NCI-H345 treated with DMSO at 0.1 percent for 48 hours (cell line): ENCODE results near the gene CCDC18.
"Not testable (repeated sequence)": the region's sequence is repeated elsewhere in the genome, so short reads cannot be mapped to it uniquely, and the experiment has no call there.

Experiments
- DNase-seq: peaks from one replicate; lab custom pipeline; 2025; ENCODE audit not compliant: unreplicated experiment; lab: John Stamatoyannopoulos, UW

Gene CCDC18

GRCh38 chr1:93223023-93223675 lies 42.6 kb downstream of the CCDC18 start:
- DNase-seq = no peak

GRCh38 chr1:93235261-93235660 lies 54.7 kb downstream of the CCDC18 start:
- DNase-seq = no peak

GRCh38 chr1:93237021-93237420 lies 56.5 kb downstream of the CCDC18 start:
- no peak for DNase-seq

- DNase-seq = no peak
These were observed 57.9 kb downstream of the CCDC18 start for GRCh38 chr1:93238425-93238824.

GRCh38 chr1:93239863-93240262 lies 59.3 kb downstream of the CCDC18 start:
- DNase-seq = no peak

GRCh38 chr1:93243233-93243632 lies 62.7 kb downstream of the CCDC18 start:
- DNase-seq = not testable (repeated sequence)

- DNase-seq = no peak
These were observed 64.0 kb downstream of the CCDC18 start for GRCh38 chr1:93244298-93245069.

- no peak for DNase-seq
These were observed 71.4 kb downstream of the CCDC18 start for GRCh38 chr1:93251966-93252365.

- no peak for DNase-seq
These were observed 72.1 kb downstream of the CCDC18 start for GRCh38 chr1:93252598-93252997.

GRCh38 chr1:93253516-93253915 lies 73.0 kb downstream of the CCDC18 start:
- no peak for DNase-seq

GRCh38 chr1:93255222-93256079 lies 74.9 kb downstream of the CCDC18 start:
- DNase-seq = no peak

GRCh38 chr1:93256433-93256832 lies 75.9 kb downstream of the CCDC18 start:
- DNase-seq = no peak

- no peak for DNase-seq
These were observed 77.4 kb downstream of the CCDC18 start for GRCh38 chr1:93257889-93258288.

GRCh38 chr1:93260726-93261125 lies 80.2 kb downstream of the CCDC18 start:
- not testable (repeated sequence) for DNase-seq

- DNase-seq = no peak
These were observed 82.1 kb downstream of the CCDC18 start for GRCh38 chr1:93262645-93263044.

GRCh38 chr1:93268888-93269287 lies 88.4 kb downstream of the CCDC18 start:
- DNase-seq = not testable (repeated sequence)

GRCh38 chr1:93275262-93275633 lies 94.7 kb downstream of the CCDC18 start:
- DNase-seq = not testable (repeated sequence)

- no peak for DNase-seq
These were observed 95.2 kb downstream of the CCDC18 start for GRCh38 chr1:93275634-93276295.

GRCh38 chr1:93277530-93277929 lies 97.0 kb downstream of the CCDC18 start:
- DNase-seq = not testable (repeated sequence)

- DNase-seq = no peak
These were observed 103.0 kb downstream of the CCDC18 start for GRCh38 chr1:93283496-93283895.

GRCh38 chr1:93288558-93288957 lies 108.0 kb downstream of the CCDC18 start:
- DNase-seq = no peak
